GM19452 (cell line): ENCODE results near the gene LRRC8A.

Experiments used
- ATAC-seq: cut with Tn5 transposase; IDR thresholded peaks from one replicate; pipeline ENCODE4 v1.9.1; 2021; ENCODE audit not compliant: unreplicated experiment

The LRRC8A gene

DNA sequence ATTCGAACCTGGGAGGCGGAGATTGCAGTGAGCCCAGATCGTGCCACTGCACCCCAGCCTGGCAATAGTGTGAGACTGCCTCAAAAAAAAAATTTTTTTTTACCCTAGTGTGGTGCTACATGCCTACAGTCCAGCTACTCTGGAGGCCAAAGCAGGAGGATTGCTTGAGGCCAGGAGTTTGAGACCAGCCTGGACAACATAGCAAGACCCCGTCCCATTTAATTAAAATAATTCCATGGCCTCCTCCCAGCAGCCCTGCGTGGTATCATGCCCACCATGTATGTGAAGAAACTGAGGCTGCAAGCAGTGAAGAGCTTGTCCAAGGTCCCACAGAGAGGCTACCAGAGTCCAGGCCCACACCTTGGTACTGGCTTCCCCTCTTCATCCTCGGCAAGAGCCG, 19.4 kb downstream of the LRRC8A start:
- no peak for ATAC-seq

DNA sequence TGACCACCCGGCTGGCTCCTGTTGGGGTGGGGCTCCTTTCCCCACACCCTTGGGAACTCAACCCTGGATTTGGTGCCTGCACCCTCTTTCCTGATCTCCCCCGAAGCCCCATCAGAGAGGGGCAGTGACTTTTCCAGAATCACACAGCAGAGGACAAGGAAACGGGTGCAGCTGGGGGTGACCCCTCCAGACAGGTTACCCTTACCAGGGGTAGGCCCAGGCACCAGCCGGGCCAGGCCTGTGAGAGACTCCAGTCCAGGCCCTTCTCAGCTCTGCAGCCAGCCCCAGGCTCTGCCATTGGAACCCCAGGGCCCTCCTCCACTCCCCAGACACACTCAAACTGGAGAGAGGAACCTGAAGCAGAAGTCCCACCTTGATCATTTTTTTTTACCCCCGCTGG, 19.9 kb downstream of the LRRC8A start:
- ATAC-seq, result no peak

DNA sequence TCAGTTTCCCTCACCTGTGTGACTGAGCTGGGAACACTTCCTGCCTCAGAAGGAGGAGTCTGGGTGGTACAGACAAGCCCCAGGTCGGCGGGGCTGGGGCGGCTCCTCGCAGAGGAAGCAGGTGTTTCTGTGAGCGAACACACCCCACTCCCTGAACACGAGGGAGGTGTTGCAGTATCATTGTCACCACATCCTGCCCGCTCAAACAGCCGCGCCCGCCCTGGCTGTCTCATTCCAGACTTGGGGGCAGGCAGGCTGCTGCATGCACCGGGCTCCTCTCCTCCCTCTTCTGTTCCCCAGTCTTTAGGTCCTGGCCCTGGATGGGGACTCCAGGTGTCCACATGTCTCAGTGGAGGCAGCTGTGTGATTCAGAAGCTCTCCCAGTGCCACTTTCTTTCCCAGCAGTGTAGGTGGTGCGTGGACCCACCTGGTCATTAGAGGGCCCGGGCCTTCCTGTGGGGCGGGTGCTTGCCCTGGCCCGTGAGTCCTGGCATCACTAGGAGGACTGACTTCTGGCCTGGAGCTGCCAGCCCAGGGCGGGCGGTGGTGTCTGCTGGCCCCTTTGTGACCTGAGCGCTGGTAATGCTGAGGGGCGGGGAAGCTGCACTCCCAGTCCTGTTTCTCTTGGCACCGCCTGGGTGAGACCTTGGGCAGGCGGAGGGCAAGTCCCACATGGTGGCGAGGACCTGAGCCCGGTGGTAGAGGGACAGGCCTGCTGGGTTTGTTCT, 20.6 kb downstream of the LRRC8A start:
- ATAC-seq, result peak; percentile 88

DNA sequence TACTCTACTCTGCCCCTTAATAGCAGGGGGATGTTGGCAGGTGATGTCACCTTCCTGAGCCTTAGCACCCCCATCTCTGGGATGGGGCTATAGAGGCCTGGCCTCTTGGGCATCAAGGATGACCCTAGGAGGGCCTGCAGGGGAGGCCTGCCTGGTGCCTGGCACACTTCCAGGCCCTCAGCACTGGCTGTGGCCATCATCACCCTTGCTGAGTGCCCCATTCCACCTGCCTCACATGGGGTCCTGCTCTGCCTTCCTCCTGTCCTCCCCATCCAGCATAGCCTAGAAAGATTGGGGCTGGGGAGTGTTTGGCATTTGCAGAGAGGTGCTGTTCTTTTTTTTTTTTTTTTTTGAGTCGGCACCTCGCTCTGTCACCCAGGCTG, 21.1 kb downstream of the LRRC8A start:
- no peak for ATAC-seq

DNA sequence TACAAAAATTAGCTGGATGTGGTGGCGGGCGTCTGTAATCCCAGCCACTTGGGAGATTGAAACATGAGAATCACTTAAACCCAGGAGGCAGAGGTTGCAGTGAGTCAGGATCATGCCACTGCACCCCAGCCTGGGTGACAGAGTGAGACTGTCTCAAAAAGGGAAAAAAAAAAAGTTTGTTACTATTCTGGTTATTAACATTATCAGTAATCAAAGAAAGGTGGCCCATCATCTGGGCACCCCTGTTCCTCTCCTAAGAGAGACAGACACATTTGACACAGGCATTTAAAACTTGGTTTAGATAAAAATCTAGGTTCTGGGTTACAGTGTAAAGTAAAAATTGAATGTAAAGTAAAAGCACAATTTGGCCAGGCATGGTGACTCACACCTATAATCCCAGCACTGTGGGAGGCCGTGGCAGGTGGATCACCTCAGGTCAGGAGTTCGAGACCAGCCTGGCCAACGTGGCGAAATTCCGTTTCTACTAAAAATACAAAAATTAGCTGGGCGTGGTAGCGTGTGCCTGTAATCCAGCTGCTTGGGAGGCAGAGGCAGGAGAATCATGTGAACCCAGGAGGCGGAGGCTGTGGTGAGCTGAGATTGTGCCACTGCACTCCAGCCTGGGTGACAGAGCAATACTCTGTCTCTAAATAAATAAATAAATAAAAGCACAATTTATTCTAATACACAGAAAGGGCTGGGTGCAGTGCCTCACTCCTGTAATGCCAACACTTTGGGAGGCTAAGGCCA, 22.1 kb downstream of the LRRC8A start:
- no peak for ATAC-seq

DNA sequence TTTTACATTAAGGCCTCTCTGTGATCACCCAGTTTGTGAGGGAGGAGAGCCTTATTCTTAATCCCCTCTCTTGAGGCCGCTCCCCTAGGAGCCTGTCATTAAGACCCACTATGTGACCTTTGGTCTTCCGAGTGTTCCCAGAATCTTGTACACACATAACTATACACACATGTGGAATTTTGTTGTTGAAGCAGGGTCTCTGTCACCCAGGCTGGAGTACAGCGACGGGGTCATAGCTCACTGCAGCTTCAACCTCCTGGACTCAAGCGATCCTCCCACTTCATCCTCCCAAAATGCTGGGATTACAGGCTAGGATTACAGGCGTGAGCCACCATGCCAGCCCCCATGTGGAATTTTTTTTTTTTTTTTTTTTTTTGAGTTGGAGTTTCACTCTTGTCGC, 24.0 kb downstream of the LRRC8A start:
- ATAC-seq, result no peak

DNA sequence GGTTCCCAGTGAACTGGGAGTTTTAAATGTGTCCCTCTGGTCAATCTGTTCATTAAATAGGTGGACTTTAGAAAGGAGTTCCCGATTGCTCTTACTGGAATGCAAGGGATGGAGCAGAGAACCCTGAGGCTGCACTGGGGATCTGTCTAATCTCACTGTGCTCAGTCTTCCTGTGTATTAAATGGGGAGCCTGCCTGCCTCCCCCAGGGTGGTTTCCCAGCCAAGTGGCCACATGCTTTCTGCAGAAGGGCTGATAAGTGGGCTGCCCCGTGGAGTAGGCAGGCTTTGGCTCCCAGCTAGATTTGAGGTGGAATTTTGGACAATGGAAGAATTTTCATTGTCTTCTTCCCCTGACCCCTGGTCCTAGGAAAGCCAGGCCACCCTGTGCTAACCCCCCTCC, 24.8 kb downstream of the LRRC8A start:
- ATAC-seq, result no peak

DNA sequence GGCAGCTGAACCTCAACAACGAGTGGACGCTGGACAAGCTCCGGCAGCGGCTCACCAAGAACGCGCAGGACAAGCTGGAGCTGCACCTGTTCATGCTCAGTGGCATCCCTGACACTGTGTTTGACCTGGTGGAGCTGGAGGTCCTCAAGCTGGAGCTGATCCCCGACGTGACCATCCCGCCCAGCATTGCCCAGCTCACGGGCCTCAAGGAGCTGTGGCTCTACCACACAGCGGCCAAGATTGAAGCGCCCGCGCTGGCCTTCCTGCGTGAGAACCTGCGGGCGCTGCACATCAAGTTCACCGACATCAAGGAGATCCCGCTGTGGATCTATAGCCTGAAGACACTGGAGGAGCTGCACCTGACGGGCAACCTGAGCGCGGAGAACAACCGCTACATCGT, 26.4 kb downstream of the LRRC8A start:
- ATAC-seq, result no peak

DNA sequence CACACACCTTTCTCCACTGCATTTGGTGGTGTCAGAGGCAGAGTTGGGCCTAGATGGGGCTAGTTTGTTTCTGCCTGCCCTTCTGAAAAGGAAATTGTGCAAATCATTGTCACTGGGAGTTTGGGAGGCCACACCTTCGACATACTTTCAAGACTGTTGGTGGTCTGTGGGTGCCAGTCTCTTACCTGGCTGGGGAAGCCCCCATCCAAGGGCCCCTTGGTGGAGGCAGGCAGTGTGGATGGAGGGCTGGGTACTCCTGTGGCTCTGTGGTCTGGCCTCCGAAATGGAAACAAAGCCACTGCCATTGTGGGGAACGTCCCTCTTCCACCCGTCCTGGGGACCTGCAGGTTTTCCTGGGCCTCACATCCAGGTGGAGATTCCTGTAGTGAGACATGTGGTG, 27.9 kb downstream of the LRRC8A start:
- ATAC-seq, result no peak

DNA sequence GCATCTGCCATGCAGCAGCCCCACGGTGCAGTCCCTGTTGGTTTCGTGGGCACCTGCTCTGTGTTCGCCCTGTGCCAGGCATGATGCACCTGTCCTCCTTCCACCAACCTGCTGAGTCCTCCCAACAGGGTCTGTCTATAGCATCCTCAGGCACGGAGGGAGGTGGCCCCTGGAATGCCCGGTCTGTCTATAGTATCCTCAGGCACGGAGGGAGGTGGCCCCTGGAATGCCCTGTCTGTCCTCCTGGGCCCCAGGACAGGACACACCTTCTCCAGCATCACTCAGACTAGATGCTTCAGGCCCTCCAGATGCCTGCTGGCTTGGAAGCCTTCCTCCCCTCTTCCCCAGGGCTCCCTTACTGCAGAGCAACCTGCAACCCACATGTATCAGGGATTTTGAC, 29.0 kb downstream of the LRRC8A start:
- no peak for ATAC-seq

DNA sequence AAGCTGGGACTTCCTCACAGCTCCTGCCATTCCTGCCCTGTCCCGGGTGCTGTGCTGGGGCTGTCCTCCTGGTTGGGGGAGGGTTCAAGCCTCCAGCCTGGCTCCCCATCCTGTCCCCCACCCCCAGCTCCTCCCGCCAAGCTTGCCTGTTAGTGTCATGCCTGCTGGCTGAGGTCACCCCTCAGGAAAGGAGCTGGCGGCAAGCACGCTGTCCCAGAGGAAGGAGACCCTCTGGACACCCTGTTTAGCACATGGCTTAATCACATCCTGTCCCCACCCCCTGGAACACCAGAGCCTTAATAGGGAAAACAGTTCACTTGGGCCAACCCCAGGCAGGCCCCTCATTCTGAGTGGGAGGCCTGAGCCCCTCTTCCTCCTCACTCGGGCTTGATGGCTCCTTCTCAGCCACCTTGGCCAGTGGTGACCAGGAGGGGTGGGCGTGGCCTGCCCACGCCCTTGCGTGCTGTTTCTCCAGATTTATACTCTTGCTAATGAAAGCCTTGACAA, 29.6 kb downstream of the LRRC8A start:
- ATAC-seq, result no peak

DNA sequence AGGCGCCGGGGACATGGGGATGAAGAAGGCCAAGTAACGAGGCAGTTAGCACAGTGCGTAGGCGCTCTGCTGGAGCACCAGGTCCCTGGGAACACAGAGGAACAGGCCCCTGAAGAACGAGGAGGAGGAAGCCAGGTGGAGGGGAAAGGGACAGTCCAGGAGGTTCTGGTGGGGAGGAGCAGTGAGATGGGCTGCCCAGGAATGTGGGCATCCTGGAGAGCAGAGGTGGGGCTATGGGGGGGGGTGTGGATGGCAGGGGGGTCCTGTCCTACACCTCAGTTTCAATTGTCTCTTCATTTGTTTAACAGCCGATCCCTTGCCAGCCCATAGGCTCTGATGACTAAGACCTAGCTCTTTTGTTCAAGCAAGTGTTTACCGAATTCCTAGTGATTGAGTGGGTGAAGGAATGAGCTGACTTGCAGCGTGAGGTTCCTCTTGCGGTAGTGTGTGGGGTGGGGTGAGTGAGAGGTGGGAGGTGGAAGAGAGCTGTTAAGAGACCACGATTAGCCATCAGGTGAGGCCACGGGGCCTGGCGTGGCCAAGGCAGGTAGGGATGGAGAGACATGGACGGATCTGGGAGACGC, 30.4 kb downstream of the LRRC8A start:
- ATAC-seq, result no peak

DNA sequence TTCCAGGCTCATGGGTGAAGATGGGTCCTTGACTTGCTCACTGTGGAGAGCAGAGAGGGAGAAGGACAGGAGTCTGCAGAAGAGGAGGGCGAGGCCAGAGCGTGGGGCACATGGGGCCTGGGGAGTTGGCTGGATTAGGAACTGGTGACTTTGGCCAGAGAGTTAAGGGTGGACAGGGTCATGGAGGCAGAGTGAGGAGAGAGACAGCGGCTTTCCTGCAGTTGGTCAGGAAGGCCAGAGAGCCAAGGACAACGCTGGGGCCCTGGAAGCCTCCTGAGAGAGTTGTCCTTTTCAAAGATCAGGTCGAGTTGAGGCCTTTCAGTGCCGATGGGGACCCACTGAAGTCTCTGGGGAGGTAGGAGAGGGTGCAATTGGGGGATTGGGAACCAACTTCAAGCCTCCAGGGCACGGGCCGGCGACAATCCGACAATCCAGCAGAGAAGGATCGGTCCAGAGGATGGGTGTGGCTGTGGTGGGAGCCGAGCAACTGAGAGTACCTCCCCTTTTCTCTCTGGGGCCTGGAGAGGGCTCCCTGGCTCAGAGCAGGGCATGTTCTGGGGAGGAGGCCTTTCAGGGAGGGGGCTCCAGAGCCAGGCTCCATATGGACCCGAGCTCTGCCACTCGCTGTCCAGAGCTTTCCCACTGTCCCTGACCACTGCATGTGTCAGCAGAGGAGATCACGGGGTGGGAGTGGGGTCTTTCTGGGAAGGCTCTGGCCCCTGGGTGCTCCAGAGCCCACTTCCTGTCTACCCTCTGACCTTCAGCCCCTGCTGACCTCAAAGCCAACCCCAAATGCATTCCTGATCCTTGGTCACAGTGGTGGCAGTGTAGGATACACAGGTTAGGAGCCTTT, 31.3 kb downstream of the LRRC8A start:
- no peak for ATAC-seq

DNA sequence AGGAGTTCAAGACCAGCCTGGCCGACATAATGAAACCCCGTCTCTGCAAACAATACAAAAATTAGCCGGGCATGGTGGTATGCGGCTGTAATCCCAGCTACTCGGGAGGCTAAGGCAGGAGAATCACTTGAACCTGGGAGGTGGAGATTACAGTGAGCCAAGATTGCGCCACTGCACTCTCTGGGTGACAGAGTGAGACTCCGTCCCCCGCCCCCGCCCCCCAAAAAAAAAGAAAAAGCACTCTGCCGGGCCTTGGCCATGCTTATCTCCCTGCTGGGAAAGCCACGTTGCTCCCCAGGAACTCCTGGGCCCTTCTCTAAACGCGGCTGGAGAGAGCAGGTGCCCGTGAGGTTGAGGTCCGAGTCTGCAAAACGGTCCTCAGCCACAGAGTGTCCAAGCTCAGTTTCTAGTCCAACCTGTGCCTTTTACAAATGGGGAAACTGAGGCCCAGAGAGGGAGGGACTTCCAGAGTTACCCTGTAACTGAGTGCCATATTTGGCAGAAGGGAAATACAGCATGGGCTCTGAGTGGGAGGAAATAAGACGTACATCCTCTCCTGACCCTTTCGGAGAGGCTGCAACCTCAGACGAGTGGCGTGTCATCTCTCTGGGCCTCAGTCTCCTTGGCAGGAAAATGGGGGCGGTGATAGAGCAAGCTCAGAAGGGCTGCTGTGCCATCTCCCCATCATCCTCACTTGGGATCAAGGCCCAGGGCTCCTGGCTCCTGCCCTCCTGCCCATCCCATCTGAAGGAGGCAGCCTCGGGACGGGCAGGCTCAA, 32.3 kb downstream of the LRRC8A start:
- no peak for ATAC-seq

DNA sequence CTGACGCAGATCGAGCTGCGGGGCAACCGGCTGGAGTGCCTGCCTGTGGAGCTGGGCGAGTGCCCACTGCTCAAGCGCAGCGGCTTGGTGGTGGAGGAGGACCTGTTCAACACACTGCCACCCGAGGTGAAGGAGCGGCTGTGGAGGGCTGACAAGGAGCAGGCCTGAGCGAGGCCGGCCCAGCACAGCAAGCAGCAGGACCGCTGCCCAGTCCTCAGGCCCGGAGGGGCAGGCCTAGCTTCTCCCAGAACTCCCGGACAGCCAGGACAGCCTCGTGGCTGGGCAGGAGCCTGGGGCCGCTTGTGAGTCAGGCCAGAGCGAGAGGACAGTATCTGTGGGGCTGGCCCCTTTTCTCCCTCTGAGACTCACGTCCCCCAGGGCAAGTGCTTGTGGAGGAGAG, 34.3 kb downstream of the LRRC8A start:
- no peak for ATAC-seq

DNA sequence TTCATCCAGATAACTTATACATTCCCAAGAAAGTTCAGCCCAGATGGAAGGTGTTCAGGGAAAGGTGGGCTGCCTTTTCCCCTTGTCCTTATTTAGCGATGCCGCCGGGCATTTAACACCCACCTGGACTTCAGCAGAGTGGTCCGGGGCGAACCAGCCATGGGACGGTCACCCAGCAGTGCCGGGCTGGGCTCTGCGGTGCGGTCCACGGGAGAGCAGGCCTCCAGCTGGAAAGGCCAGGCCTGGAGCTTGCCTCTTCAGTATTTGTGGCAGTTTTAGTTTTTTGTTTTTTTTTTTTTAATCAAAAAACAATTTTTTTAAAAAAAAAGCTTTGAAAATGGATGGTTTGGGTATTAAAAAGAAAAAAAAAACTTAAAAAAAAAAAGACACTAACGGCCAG, 34.8 kb downstream of the LRRC8A start:
- ATAC-seq, result no peak

DNA sequence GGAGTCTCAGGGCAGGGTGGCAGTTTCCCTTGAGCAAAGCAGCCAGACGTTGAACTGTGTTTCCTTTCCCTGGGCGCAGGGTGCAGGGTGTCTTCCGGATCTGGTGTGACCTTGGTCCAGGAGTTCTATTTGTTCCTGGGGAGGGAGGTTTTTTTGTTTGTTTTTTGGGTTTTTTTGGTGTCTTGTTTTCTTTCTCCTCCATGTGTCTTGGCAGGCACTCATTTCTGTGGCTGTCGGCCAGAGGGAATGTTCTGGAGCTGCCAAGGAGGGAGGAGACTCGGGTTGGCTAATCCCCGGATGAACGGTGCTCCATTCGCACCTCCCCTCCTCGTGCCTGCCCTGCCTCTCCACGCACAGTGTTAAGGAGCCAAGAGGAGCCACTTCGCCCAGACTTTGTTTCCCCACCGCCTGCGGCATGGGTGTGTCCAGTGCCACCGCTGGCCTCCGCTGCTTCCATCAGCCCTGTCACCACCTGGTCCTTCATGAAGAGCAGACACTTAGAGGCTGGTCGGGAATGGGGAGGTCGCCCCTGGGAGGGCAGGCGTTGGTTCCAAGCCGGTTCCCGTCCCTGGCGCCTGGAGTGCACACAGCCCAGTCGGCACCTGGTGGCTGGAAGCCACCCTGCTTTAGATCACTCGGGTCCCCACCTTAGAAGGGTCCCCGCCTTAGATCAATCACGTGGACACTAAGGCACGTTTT, 35.4 kb downstream of the LRRC8A start:
- no peak for ATAC-seq

DNA sequence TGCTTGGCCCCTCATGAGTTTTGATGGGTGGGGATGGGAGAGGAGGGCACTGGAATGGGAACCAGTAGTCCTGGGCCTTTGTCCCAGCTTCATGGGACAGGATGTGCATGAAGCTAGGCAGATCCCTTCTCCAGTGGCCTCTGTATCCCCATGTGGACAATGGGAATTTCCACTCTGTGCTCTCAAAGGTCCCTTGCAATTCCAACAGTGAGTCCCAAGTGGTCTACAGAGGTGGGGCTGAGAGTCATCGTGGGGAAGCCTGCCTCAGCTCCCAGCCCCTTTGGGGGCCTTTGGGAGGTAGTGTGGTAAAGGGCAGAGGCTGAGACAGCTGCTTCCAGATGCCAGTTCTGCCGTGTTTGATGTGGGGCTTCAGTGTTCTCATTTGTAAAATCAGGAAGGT, 37.0 kb downstream of the LRRC8A start:
- ATAC-seq, result no peak

DNA sequence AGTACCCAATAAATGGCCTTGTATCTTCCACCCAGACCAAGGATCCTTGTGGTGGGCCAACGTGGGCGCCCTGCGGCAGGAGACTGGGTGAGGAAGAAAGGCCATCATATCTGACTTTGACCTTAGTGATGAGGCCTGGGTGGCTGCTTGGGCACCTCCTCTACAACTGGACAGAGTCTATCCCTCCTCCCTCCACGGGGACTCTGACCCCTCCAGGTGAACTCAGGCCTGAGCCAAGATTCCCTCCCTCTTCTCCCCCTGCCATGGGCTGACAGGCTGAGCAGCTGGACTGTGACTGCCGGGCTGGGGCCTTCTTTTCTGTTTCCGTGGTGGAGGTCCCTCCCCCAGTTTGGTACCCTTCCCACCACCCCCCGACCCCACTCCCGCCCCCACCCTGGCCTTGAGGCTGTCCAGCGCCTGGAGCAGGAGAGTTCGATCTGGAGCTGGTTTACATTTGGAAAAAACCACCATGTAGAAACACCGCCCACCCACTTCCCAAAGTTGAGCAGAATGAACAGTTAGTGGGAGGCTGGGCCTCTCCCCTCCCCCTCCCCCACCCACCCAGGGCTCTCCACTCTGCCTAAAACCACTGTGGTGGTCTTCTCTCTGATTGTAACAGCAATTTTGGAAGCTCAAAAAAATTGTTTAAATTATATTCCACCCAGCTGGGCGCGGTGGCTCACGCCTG, 37.6 kb downstream of the LRRC8A start:
- no peak for ATAC-seq
